ENCODE measurements around the gene RCAN2.

Gene RCAN2

DNA sequence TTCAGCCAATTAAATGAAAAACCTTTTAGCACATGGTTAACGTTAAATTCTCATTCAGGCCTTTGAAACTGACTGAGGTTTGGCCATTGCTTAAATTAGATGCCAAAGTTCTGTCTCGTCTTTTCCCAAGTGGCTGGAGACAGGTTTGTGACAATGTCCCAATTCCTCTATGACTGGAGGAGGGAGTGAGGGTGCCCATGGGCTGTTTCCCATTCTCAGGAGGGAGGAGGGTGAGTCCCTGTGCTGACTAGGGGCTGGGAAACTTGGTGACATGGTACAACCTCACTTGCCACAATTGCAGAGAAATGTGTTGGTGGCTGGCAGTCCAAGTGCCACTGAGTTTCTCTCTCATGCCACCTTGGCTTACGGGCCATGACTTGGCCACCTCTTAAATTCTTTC is 256.5 kb downstream of the RCAN2 start:
- TF ChIP-seq, protein P1, sequence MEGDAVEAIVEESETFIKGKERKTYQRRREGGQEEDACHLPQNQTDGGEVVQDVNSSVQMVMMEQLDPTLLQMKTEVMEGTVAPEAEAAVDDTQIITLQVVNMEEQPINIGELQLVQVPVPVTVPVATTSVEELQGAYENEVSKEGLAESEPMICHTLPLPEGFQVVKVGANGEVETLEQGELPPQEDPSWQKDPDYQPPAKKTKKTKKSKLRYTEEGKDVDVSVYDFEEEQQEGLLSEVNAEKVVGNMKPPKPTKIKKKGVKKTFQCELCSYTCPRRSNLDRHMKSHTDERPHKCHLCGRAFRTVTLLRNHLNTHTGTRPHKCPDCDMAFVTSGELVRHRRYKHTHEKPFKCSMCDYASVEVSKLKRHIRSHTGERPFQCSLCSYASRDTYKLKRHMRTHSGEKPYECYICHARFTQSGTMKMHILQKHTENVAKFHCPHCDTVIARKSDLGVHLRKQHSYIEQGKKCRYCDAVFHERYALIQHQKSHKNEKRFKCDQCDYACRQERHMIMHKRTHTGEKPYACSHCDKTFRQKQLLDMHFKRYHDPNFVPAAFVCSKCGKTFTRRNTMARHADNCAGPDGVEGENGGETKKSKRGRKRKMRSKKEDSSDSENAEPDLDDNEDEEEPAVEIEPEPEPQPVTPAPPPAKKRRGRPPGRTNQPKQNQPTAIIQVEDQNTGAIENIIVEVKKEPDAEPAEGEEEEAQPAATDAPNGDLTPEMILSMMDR (IDR thresholded peaks at IDR 0.05): no peak
- Histone ChIP-seq H3K27ac (no peak overlapping the region), H3K36me3 (no peaks in the 10 kb centered on the region)

DNA sequence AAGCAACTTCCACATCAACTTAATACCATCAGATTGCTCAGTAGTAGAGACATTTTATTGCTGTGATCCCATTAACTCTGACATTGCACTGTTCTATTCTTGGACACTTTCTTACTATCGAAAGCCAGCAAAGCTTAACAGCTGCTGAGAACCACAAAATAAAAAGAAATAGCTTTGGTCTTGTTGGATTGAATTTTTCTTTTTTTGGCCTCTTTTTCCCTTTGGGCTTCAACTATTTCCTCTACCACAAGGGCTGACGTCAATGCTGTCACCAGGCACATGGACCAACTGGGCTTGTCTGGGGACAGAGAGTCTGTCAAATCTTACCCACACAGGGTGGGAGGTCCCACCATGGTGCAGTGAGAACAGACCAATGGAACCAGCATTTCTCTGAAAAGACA is 257.1 kb downstream of the RCAN2 start:
- H3K4me3 ChIP-seq (ENCODE audit: low read depth in 1 of 2, low read length in 1 of 2): no peak overlapping the region
- TF ChIP-seq, protein P1 (IDR thresholded peaks at IDR 0.05): no peak
- H3K4me1 ChIP-seq (ENCODE audit: control insufficient read depth in 1 of 2, insufficient read depth in 1 of 2, low read depth in 1 of 2, low read length in 1 of 2): no peaks in the 10 kb centered on the region
- no peaks in the 10 kb centered on the region for H3K36me3 ChIP-seq
- no peaks in the 10 kb centered on the region for H3K9me3 ChIP-seq
- H3K27ac ChIP-seq: no peak overlapping the region
- H3K27me3 ChIP-seq: no peaks in the 10 kb centered on the region

More for the DNA sequence above, 256.5 kb downstream of the RCAN2 start:
- Histone ChIP-seq H3K9me3 (no peaks in the 10 kb centered on the region), H3K27me3 (no peaks in the 10 kb centered on the region), H3K4me1 (ENCODE audit: control insufficient read depth in 1 of 2, insufficient read depth in 1 of 2, low read depth in 1 of 2, low read length in 1 of 2) (no peaks in the 10 kb centered on the region), H3K4me3 (ENCODE audit: low read depth in 1 of 2, low read length in 1 of 2) (no peak overlapping the region)

DNA sequence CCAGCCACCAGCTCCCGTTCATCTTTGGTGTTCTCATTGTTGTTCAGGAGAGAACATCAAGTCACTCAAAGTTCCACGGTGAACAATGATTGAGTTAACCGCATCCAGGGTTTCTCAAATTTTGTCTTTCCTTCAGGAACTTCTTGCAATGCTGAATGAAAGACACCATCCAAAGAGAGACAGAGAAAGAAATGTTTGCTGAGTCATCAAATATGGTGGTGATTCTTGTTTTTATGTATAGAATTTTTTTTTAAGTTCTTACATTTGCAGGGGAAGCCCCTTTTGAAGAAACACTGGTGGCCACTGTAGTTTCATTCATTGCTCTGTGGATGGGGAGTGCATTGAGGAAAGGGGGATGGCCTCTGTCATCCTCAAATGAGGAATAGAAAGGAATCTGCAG is 258.1 kb downstream of the RCAN2 start:
- no peak overlapping the region for H3K4me3 ChIP-seq (ENCODE audit: low read depth in 1 of 2, low read length in 1 of 2)

DNA sequence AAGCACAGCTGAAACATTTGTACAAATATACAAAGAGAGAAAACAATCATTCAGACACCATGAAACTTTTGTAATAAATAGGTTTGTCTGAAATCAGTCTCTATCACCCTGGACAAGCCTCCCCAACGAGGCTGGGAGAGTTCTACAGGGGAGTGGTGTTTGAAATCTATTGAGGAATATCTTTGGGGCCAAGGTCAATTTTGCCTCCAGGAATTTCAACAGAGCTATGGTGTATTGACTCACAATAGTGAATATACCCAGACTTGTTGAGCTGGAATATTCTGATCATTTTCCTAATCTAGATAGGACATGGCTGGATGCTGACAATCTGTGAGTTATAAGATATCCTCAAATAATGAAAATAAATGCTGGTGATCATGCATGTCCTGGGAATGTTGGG is 269.0 kb downstream of the RCAN2 start:
- Histone ChIP-seq H3K4me1 (ENCODE audit: control insufficient read depth in 1 of 2, insufficient read depth in 1 of 2, low read depth in 1 of 2, low read length in 1 of 2) (peaks cover 0 to 8% of the 10 kb centered on the region in 2 experiments), H3K4me3 (ENCODE audit: low read depth in 1 of 2, low read length in 1 of 2) (no peak overlapping the region), H3K27me3 (no peaks in the 10 kb centered on the region), H3K27ac (no peak overlapping the region), H3K9me3 (no peaks in the 10 kb centered on the region), H3K36me3 (no peaks in the 10 kb centered on the region)
- TF ChIP-seq, protein P1 (IDR thresholded peaks at IDR 0.05): no peak

More for the DNA sequence above, 258.1 kb downstream of the RCAN2 start:
- Histone ChIP-seq H3K36me3 (no peaks in the 10 kb centered on the region), H3K27ac (no peak overlapping the region), H3K27me3 (no peaks in the 10 kb centered on the region), H3K9me3 (no peaks in the 10 kb centered on the region), H3K4me1 (ENCODE audit: control insufficient read depth in 1 of 2, insufficient read depth in 1 of 2, low read depth in 1 of 2, low read length in 1 of 2) (no peaks in the 10 kb centered on the region)
- TF ChIP-seq, protein P1 (IDR thresholded peaks at IDR 0.05): no peak

DNA sequence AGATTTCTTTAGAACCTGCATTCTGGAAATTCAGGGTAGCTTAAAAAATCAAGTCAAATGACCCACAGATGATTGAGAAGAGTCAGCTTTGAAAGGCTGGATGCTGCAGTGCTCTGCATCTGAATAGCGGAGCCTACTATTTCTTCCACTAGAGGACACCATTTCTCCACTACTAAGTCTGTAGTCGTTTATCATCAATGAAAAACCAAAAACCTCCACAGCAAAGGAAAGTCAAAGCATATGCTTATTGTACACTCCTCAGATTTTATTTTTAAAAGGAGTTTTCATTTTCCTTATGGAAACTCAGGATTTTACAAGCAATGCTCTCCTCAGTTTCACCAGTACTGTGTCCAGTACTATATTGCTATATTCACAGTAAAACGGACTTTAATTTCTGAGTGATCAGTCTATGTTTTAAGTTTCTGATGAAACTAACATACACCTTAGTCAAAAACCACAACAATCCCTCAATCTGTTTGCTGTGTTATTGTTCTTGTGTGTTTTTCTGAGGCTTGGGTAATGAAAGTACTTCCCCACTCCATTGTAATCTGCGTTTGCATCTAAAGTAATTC is 269.9 kb downstream of the RCAN2 start:
- Histone ChIP-seq H3K27ac (no peak overlapping the region), H3K9me3 (no peaks in the 10 kb centered on the region), H3K4me3 (ENCODE audit: low read depth in 1 of 2, low read length in 1 of 2) (no peak overlapping the region), H3K4me1 (ENCODE audit: control insufficient read depth in 1 of 2, insufficient read depth in 1 of 2, low read depth in 1 of 2, low read length in 1 of 2) (peaks cover 0 to 8% of the 10 kb centered on the region in 2 experiments), H3K27me3 (no peaks in the 10 kb centered on the region), H3K36me3 (no peaks in the 10 kb centered on the region)
- TF ChIP-seq, protein P1 (IDR thresholded peaks at IDR 0.05): no peak
